HG03175 (cell line): ENCODE data around the gene METTL15.
"Not testable (repeated sequence)": the region's sequence is repeated elsewhere in the genome, so short reads cannot be mapped to it uniquely, and the experiment has no call there.

Source experiments
- ATAC-seq: cut with Tn5 transposase; IDR thresholded peaks from one replicate; pipeline ENCODE4 v1.9.1; 2021; ENCODE audit warnings: mild to moderate bottlenecking, moderate library complexity; ENCODE audit not compliant: unreplicated experiment

METTL15 gene

DNA sequence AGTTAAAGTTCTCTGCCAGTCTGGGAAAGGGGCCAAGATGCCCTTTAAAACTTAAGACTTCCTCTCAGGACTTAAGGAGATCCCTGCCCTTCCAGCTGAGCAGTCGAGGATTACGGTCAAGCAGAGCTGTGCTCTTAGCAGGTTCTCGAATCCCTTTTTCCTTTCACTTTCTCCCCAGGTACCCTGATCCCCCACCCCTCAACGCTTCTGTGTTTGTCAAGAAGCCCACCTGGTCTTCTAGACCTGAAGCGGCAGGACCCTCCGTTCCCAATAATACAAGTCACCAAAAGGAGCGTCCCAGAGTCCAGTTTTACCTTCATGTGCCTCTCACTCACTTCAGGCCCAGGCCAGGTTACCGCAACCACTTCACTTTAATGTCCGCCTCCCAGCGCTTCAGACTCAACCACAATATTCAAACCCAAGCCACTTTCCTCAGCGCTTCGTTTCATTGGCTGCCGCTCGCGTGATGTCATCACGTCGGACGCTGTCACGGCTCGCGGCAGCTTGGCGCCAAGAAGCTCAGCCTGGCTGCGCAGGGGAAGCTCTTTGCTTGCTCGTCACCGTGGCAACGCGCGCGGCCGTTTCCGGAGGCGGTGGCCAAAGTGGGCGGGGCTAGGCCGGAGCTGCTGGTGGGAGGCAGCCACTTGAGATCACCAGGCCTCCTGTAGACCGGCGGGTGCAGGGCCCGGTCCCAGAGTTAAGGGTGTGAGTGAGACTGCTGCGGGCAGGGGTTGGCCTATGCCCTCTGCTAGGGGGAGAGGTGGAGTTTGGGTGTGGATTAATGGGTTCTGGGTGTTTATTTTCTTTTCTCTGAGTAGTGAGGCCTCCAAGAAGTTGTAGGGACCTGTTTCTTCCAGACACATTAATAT lies at the start of gene METTL15, which contains the start of gene KIF18A:
Gene METTL15 (plus strand): TSS at position 639 of the 869 bp plus-strand sequence. CDS start 4,947 bp downstream, outside the sequence.
Gene KIF18A (minus strand): TSS at position 407 of the 869 bp plus-strand sequence. CDS start 10,209 bp downstream, outside the sequence.
- peak; percentile 90 for ATAC-seq

- ATAC-seq: no peak
Observed at GRCh38 chr11:28071305-28071704, 36.9 kb upstream of the METTL15 start.

- no peak for ATAC-seq
Observed at GRCh38 chr11:28072321-28072720, 35.9 kb upstream of the METTL15 start.

DNA sequence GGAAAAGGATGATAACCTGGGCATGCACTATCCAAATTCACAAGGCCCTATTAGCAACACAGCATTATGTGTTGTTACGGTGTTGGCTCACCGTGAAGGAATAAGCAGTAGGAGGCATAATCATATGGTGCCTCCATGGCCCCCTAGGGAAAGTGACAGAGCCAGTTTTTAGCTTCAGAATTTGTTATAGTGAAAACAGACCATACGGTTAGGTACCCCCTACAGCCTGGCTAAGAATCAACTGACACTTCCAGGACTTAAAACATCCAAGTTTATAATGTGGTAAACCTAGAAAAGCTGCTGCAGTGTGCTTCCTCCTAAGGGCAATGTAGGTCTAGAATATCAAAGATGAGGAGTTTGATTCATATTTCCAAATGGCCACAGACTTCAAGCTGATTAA lies 30.7 kb upstream of the METTL15 start:
- ATAC-seq: no peak

GRCh38 chr11:28083118-28083517 lies 25.1 kb upstream of the METTL15 start:
- no peak for ATAC-seq

DNA sequence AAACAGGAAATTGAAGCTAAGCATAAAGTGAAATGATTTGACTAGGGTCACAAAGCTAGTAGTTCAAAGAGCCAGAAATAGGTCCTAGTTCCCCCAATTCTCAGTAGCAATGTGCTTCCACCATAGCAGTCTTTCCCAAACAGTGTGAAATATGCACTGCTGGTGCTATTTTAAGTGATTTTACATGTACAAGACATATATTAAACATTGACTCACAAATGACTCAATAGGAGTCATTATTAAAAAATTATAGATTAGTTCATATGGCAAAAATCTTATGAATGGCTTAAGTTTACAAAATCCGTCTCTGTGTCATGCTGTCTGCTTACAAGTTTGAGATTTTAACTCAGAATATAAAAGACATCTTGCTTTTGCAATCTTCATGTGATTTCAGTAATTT lies 21.6 kb upstream of the METTL15 start:
- no peak for ATAC-seq

GRCh38 chr11:28087192-28087591 lies 21.0 kb upstream of the METTL15 start:
- ATAC-seq: not testable (repeated sequence)

DNA sequence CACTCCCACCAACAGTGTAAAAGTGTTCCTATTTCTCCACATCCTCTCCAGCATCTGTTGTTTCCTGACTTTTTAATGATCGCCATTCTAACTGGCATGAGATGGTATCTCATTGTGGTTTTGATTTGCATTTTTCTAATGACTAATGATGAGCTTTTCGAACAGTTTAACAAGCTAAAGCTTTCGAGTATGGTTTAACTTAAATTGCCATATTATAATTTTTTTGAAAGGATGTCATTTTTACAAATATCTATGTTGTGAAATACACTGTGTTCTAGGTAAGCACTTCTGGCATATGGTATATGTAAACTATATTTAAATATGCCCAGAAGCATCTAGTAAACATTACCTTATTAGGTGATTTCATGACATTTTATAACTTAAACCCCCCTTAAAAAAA lies 20.5 kb upstream of the METTL15 start:
- ATAC-seq: not testable (repeated sequence)

GRCh38 chr11:28089378-28089777 lies 18.8 kb upstream of the METTL15 start:
- ATAC-seq: no peak

- ATAC-seq: no peak
Observed at GRCh38 chr11:28090052-28090749, 18.0 kb upstream of the METTL15 start.

- no peak for ATAC-seq
Observed at GRCh38 chr11:28092786-28093185, 15.4 kb upstream of the METTL15 start.

GRCh38 chr11:28098257-28098656 lies 9.9 kb upstream of the METTL15 start:
- ATAC-seq: no peak

DNA sequence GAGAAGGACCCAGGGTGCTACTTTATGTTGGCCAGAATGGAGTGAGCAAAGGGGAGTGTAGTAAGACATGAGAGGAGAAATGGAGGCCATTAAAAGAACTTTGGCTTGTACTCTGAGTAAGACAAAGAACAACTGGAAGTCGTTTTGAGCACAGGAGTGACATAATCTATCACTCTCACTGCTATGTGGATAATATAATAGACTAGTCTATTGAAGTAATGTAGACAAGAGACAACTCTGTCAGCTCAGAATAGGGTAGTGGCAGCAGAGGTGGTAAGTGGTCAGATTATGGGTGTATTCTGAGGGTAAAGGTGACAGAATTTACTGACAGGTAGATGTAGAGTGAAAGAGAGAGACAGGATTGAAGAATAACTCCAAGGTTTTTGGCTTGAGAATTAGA lies 8.5 kb upstream of the METTL15 start:
- ATAC-seq: no peak

GRCh38 chr11:28100665-28101064 lies 7.5 kb upstream of the METTL15 start:
- no peak for ATAC-seq

- ATAC-seq: not testable (repeated sequence)
Observed at GRCh38 chr11:28102300-28102699, 5.9 kb upstream of the METTL15 start.

GRCh38 chr11:28104425-28104824 lies 3.8 kb upstream of the METTL15 start:
- ATAC-seq: no peak

DNA sequence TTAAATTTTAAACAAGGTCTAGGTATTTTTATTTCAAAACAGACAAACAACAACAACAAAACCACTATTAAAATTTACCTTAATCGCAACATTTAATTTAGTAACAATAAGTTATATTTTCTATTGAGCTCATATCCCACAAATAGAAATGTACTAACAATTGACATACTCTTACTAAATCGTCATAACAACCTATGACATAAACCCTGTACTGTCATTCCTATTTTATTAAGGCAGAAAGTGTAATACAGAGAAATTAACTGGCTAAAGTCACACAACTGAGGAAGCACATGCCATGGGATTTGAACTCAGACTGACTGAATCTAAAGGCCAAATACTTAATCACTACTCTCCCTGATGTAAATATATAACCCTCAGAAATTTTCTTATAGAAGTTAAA lies 3.2 kb upstream of the METTL15 start:
- ATAC-seq: no peak

DNA sequence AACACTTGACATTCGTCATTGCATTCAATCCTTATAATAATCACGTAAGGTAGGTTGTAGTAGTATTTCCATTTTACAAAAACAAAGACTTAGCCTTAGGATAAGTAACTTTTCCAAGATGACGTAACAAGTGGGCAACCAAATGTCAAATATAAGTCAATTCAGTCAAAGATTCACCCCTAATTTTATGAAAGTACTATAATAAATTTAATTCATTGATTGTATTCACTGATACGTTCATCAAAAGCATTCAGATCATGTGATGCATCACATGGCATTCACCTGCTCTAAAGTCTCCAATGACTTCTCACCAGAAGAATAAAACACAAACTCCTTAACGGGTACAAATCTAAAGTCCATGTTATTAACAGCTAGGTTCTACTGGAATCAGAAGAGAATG lies 2.3 kb upstream of the METTL15 start:
- no peak for ATAC-seq

DNA sequence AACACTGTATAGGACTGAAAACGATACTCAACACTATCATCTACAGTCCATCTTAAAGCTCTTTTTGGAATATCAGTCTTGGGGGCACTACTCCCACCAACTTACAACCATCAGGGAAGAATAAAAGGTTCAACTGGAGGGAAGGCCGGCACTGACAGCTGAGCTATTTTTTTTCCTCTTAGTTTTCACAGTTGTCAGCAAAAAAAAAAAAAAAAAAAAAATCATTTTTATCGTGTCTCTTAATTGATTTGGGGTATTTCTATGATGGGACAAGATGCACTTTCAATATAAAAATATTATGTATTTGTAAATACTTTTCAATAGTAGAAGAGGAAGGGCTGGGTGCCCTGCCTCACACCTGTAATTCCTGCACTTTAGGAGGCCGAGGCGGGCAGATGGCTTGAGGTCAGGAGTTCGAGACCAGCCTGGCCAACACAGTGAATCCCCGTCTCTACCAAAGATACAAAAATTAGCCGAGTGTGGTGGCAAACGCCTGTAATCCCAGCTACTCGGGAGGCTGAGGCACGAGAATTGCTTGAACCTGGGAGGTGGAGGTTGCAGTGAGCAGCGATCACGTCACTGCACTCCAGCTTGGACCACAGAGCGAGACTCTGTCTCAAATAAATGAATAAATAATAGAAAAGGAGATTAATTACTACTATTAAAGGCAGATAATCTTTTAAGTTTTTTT lies 1.7 kb upstream of the METTL15 start:
- no peak for ATAC-seq

DNA sequence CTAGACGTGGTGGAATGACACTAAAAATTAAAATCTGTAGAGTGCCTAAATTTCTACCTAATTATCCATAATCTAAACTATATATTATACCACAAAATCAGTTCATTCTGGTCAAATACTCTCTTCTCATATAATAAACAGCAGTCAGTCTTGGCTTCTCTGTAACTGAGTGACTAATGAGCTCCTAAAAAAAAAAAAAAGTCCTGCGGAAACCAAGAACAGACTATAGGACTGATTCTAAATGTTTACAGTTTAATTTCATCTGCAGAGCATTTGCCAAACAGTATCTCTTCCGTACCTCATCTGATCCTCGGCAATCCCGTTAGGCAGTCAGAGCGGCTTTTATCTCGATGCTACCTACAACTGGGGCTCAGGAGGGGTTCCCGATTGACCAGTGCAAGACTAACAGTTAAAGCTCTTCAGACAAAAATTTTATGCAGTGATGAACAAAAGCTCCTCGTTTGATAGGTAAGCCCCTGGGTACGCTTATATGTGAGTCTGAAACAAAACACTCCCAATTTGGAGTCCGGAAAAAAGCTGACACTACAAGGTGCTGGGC lies 918 bp upstream of the METTL15 start:
- peak; percentile 0 for ATAC-seq

DNA sequence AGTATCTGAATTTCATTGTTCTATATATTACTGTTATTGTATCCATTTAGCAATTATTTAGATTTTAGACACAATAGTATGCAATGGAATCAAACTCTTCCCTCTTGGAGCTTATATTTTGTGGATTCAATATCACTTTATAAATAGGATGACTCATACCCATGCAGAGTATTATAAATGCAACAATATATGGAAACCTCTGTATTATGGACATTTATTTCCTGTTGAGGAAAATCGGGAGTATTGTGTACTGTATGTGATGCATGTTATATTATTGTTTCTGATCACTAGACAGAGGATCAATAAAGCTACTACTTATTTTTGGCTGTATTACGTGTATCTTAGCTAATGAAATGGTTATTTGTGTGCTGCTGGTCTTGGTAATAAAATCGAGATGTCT lies 770 bp downstream of the METTL15 start:
- no peak for ATAC-seq
